LNCAP (cell line): ENCODE measurements around the gene CEP63.

Experiments used
- CTCF ChIP-seq: fragments of 450-650 bp; IDR thresholded peaks from 2 replicates; pipeline ENCODE4 v1.5.1; 2017; ENCODE audit warnings: mild to moderate bottlenecking

CEP63 gene

DNA sequence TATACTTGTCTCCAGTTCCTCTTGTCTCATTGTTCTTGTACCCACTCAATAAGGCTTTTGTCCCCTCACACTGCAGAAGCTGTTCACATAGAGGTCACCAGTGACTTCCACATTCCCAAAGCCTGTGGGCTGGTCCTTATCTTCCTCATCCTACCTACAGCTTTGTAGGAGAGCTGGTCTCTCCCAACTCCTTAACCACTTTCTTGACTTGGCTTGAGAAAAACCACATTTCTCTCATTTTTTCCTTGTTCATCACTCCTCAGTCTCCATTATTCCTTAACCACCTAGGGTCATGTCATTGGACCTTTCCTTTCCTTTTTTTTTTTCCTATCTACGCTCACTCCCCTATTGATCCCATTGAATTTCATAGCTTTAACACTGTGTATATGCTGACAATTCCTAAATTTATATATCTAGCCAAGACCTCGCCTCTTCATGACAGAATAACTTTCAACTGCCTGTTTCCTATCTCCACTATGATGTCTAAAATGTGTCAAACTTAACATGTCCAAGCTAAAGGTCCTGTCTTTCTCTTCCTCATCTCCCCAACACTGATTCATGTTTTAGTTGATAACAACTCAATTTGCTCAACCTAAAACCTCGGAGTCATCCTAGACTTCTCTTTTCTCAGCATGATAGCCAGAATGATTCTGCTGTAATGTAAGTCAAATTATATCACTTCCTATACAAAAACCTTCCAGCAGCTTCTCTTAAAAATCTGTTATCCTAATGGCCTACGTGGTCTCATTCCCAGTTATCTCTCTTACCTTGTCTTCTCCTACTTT is 49.5 kb downstream of the CEP63 start:
- no peak for TF ChIP-seq CTCF

DNA sequence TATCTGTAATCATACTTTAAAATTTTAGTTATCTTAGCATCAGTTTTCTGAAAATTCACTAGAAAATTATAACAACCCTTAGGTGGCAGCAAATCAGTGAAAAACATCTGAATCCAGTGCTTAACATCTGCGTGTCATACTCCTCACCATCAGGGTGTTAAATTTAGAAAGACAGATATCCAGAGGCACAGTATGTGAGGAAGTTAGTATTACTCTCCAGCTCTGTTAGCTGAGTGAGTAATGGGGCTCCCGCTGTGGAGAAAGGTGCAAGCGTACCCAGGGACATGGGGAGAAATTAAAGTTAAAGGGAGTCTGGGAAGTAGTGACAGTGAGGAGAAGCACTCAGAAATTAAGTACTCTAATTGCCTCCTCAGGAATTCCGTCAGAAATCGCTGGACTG is 50.9 kb downstream of the CEP63 start:
- TF ChIP-seq CTCF: no peak

DNA sequence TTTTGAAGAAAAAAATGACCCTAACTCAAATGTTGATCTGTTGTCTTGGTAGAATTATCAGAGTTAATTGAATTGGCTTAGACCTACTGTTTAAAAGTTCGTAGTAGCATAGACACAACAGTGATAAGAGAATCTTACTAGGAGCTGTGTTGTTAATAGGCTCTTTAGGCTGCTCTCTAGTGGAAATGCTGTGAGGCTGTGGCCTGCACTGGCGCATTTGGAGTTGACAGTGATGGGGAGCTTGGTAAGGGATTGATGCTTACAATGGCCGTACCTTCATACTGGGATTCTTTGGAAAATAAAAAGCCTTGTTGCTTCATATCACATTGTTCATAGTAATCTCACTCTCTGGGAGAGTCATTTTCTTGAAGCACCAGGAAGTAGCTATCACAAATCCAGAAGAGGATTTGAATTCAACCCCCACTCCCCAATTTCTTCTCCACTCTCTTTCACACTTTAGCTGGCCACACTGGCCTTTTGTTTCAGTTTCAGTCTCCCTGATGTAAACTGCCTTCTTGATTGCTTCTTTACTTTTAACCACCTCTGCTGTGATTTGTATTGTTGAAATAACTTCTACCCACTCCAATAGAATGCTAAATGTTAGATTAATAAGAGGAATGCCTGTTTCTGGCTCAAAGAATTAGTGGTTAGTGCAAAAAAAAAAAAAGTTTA is 56.6 kb downstream of the CEP63 start:
- no peak for TF ChIP-seq CTCF

GRCh38 chr3:134543113-134543512 is 57.3 kb downstream of the CEP63 start:
- TF ChIP-seq CTCF: no peak

DNA sequence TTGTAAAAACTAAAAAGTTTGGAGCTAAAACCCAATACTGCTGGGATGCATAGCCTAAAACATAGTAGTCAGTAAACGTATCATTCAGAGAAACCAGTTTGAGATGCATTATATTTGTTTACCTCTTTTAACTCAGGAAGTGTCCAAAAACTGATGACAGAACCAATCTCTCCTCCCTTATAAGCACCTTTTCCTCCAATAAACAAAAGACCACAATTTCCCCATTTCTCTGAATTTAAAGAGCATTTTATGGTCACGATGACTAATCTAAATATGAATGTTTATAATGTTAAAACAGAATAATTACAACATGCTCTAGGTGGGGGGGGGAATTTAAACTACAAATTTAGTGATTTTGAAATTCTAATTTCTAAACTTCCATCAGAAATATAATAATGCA is 58.5 kb downstream of the CEP63 start:
- no peak for TF ChIP-seq CTCF

GRCh38 chr3:134545818-134546217 is 60.0 kb downstream of the CEP63 start:
- no peak for TF ChIP-seq CTCF

GRCh38 chr3:134552784-134553183 is 66.9 kb downstream of the CEP63 start:
- TF ChIP-seq CTCF: no peak
